ENCODE measurements around the gene EVX1.

- TF ChIP-seq CTCF (IDR thresholded peaks at IDR 0.05): no peak
- TF ChIP-seq POLR2A (IDR thresholded peaks at IDR 0.05; ENCODE audit: low read depth): no peak
- TF ChIP-seq POLR2AphosphoS5 (IDR thresholded peaks at IDR 0.05): no peak
- no peak for TF ChIP-seq EP300 (IDR thresholded peaks at IDR 0.05)
Observed at GRCh38 chr7:27200761-27201579, 41.6 kb upstream of the EVX1 start.

Measured in esophagus muscularis mucosa (tissue), 4 donors.